Measurements from ENCODE around the gene CDH13. TPM values are rescaled to one million over a fixed set of nuclear protein-coding genes. Genes with fewer than 3 reads are reported as not detected.

The CDH13 gene
- total and polyA plus RNA-seq, 2 of the 8 experiments (the other 6 are each of a cell fraction or from before 2014, with no cell fraction given), result 2.3 to 2.4 TPM

- TF ChIP-seq CBX8 (IDR thresholded peaks at IDR 0.05; ENCODE audit: borderline replicate concordance, low read depth, low read length) (no peak), SAP30 (IDR thresholded peaks at IDR 0.05; ENCODE audit: insufficient read depth, insufficient replicate concordance, low read length) (no peak), ASH2L (IDR thresholded peaks at IDR 0.05; ENCODE audit: low read length) (no peak), GTF2F1 (IDR thresholded peaks at IDR 0.05; ENCODE audit: borderline replicate concordance, low read depth, low read length) (no peak), POLR2A (IDR thresholded peaks at IDR 0.05; ENCODE audit: control extremely low read depth in 1 of 2, low read depth in 2 of 2, low read length in 2 of 2) (no peak), CHD2 (IDR thresholded peaks at IDR 0.05; ENCODE audit: low read length) (no peak), SUZ12 (IDR thresholded peaks at IDR 0.05; ENCODE audit: low read length) (no peak), NANOG (IDR thresholded peaks at IDR 0.05; ENCODE audit: insufficient read depth, low read depth, low read length, poor library complexity, severe bottlenecking) (no peak)
Measured at GRCh38 chr16:83145297-83145696, 518.5 kb downstream of the CDH13 start (continued).
